Endothelial cell of umbilical vein (primary cell): ENCODE results near the gene KIAA0753. TPM values are rescaled to one million over a fixed set of nuclear protein-coding genes. Genes with fewer than 3 reads are reported as not detected.

ENCODE experiments used
- BruUV-seq: library from RNA; stranded (reverse); fragments of 400-500 nt; replicated peaks from 2 replicates; lab custom pipeline; 2021; lab: Mats Ljungman, UMichigan
- CTCF ChIA-PET: fragments of 300-600, 350-600 bp; sonication (Branson Sonifier 250); formaldehyde crosslinking; loops from one replicate; lab custom pipeline; 2021; ENCODE audit warnings: antibody characterized with exemption, inconsistent platforms; lab: Charles Lee
- POLR2A ChIA-PET: fragments of 300-600, 350-600 bp; sonication (Branson Sonifier 250); formaldehyde crosslinking; loops from one replicate; lab custom pipeline; 2021; ENCODE audit warnings: antibody characterized with exemption, inconsistent platforms; lab: Charles Lee
- DNase-seq: peaks from one replicate; pipeline ENCODE4 v3.0.0-alpha.2; 2011; ENCODE audit warnings: low read depth, low spot score
- FAIRE-seq: peaks from 2 replicates; lab custom pipeline; 2011; peaks lifted over from hg19 to GRCh38; lab: Jason Lieb, UNC
- H2AFZ ChIP-seq: 2 replicates; pipeline ENCODE4 v1.6.0; 2012; ENCODE audit warnings: low read depth, low read length, control low read depth, inconsistent platforms
- H3K27ac ChIP-seq: 2 replicates; pipeline ENCODE4 v1.5.1; 2011; ENCODE audit warnings: low read depth, mild to moderate bottlenecking, control low read depth, low read length, moderate library complexity; ENCODE audit not compliant: insufficient read depth
- H3K27me3 ChIP-seq, 2 experiments: 2 replicates each; pipeline versions ENCODE4 v1.6.0 to v1.6.1; 2011; ENCODE audit warnings: low read length in 2 of 2, mixed read lengths in 1 of 2; ENCODE audit not compliant: control insufficient read depth in 2 of 2, insufficient read depth in 2 of 2
- H3K36me3 ChIP-seq, 2 experiments: 2 replicates in 1 of 2; 3 replicates in 1 of 2; pipeline ENCODE4 v1.5.1; 2011; ENCODE audit warnings: low read length in 2 of 2, mild to moderate bottlenecking in 1 of 2, moderate library complexity in 1 of 2; ENCODE audit not compliant: control insufficient read depth in 2 of 2, insufficient read depth in 2 of 2; ENCODE audit errors: extremely low read depth in 1 of 2
- H3K4me1 ChIP-seq: 3 replicates; pipeline ENCODE4 v1.5.1; 2011; ENCODE audit warnings: mild to moderate bottlenecking, low read length; ENCODE audit not compliant: control insufficient read depth, insufficient read depth; ENCODE audit errors: extremely low read depth
- H3K4me2 ChIP-seq: 2 replicates; pipeline ENCODE4 v1.6.1; 2011; ENCODE audit warnings: low read length, control low read depth, mixed read lengths; ENCODE audit not compliant: insufficient read depth
- H3K4me3 ChIP-seq, 3 experiments: fragments of 200-600 bp in 1 of 3; sonication (generic), shearing (Covaris generic) in 1 of 3; replicated peaks in 1 of 3; 2 replicates each; pipeline ENCODE4 v1.5.1; 2011 to 2016; ENCODE audit warnings: control low read depth in 3 of 3, low read length in 3 of 3, mild to moderate bottlenecking in 2 of 3, inconsistent platforms in 1 of 3, low read depth in 1 of 3, moderate library complexity in 1 of 3; ENCODE audit not compliant: insufficient read depth in 1 of 3
- H3K79me2 ChIP-seq: 2 replicates; pipeline ENCODE4 v1.6.0; 2012; ENCODE audit warnings: low read length, inconsistent platforms; ENCODE audit not compliant: control insufficient read depth, insufficient read depth
- H3K9ac ChIP-seq: replicated peaks from 2 replicates; pipeline ENCODE3; 2011; ENCODE audit warnings: low read length, control low read depth; ENCODE audit not compliant: insufficient read depth; ENCODE audit errors: extremely low read depth
- H3K9me1 ChIP-seq: replicated peaks from 3 replicates; pipeline ENCODE4 v1.6.0; 2011; ENCODE audit warnings: mild to moderate bottlenecking, low read length; ENCODE audit not compliant: control insufficient read depth, insufficient read depth; ENCODE audit errors: extremely low read depth
- H3K9me3 ChIP-seq: replicated peaks from 2 replicates; pipeline ENCODE4 v1.5.1; 2012; ENCODE audit warnings: low read length, inconsistent platforms; ENCODE audit not compliant: control insufficient read depth, insufficient read depth
- H4K20me1 ChIP-seq: replicated peaks from 2 replicates; pipeline ENCODE3; 2011; ENCODE audit warnings: mild to moderate bottlenecking, low read length; ENCODE audit not compliant: control insufficient read depth, insufficient read depth; ENCODE audit errors: extremely low read depth
- CTCF ChIP-seq, 2 donors: IDR thresholded peaks; 1 replicate in 1 of 2; 2 replicates in 1 of 2; pipeline ENCODE4 v1.5.1; 2011; ENCODE audit warnings: low read length in 2 of 2, mild to moderate bottlenecking in 2 of 2, moderate library complexity in 2 of 2, control low read depth in 1 of 2, inconsistent platforms in 1 of 2, low read depth in 1 of 2; ENCODE audit not compliant: insufficient read depth in 1 of 2; ENCODE audit errors: extremely low read depth in 1 of 2
- EZH2 ChIP-seq: IDR thresholded peaks from 2 replicates; pipeline ENCODE4 v1.6.1; 2012; ENCODE audit warnings: borderline replicate concordance, low read depth, mild to moderate bottlenecking, moderate library complexity, low read length, inconsistent platforms; ENCODE audit not compliant: severe bottlenecking
- FOS ChIP-seq: IDR thresholded peaks from 2 replicates; pipeline ENCODE4 v1.6.1; 2011; ENCODE audit warnings: mild to moderate bottlenecking, low read length, moderate library complexity, borderline replicate concordance; ENCODE audit not compliant: insufficient read depth
- GATA2 ChIP-seq: IDR thresholded peaks from 2 replicates; pipeline ENCODE4 v1.7.0; 2011; ENCODE audit warnings: low read depth, mild to moderate bottlenecking, moderate library complexity, mixed read lengths, low read length; ENCODE audit not compliant: insufficient read length, insufficient read depth
- JUN ChIP-seq: IDR thresholded peaks from 2 replicates; pipeline ENCODE4 v1.6.1; 2011; ENCODE audit warnings: borderline replicate concordance, low read depth; ENCODE audit not compliant: insufficient read length, insufficient read depth
- MAX ChIP-seq: IDR thresholded peaks from 2 replicates; pipeline ENCODE4 v1.6.1; 2011; ENCODE audit not compliant: insufficient read depth, insufficient read length
- MYC ChIP-seq: IDR thresholded peaks from one replicate; pipeline ENCODE4 v1.6.1; 2011; ENCODE audit warnings: mild to moderate bottlenecking, low read depth, low read length
- POLR2A ChIP-seq: IDR thresholded peaks from 2 replicates; pipeline ENCODE4 v1.6.1; 2012; ENCODE audit warnings: low read depth, mild to moderate bottlenecking, control low read depth, low read length
- POLR2AphosphoS5 ChIP-seq: IDR thresholded peaks from 2 replicates; pipeline ENCODE4 v1.6.1; 2012; ENCODE audit warnings: low read depth, mild to moderate bottlenecking, control low read depth, low read length, moderate library complexity; ENCODE audit not compliant: insufficient read depth
- dilution Hi-C: fragments of 300-500 bp; cut with MboI; formaldehyde crosslinking; loops from one replicate; pipeline ENCODE4 v1.15.0; 2019; ENCODE audit warnings: low sequenced_read_pairs; ENCODE audit not compliant: extremely low pct_ligation_motif_present
- intact Hi-C: fragments of 100-400 bp; cut with micrococcal nuclease; formaldehyde crosslinking; loops from one replicate; pipeline ENCODE4 v1.10.0; 2022
- polyA plus RNA-seq, 4 experiments: library from polyadenylated mRNA; depleted of rRNA in 3 of 4; stranded (reverse) in 3 of 4; unstranded in 1 of 4; fragments of >200 nt; gene quantifications; 2 replicates each; pipeline versions ENCODE4 v1.2.1 to v1.2.3, GENCODE V29; 2011 to 2012; ENCODE audit warnings: missing spikeins in 1 of 4
- total RNA-seq: library from RNA; stranded (reverse); gene quantifications from 2 replicates; pipeline ENCODE4 v1.2.3, GENCODE V29; 2021

Gene KIAA0753
- total and polyA plus RNA-seq, 2 donors (not counting 3 experiments of a cell fraction or from before 2014, with no cell fraction given) = 5.3 to 23.9 TPM

- H3K4me2 ChIP-seq = no peak overlapping the region
- FAIRE-seq = no peak
- intact Hi-C loops = loop anchor here (5.0 kb wide), 1 partner anchor 70 kb away; no protein-coding TSS in a partner anchor
Measured at GRCh38 chr17:6577686-6578263, 62.7 kb downstream of the KIAA0753 start.

GRCh38 chr17:6576038-6576785 is 64.3 kb downstream of the KIAA0753 start:
- TF ChIP-seq FOS (no peak), JUN (no peak), CTCF (IDR thresholded peaks at IDR 0.05; ENCODE audit: extremely low read depth in 1 of 2, insufficient read depth in 1 of 2, low read depth in 1 of 2, low read length in 2 of 2) (no peak), MAX (no peak), GATA2 (no peak), POLR2A (no peak), EZH2 (no peak), POLR2AphosphoS5 (no peak), MYC (no peak)
- FAIRE-seq (no peak), DNase-seq (no peak)
- H3K27me3 ChIP-seq = no peaks in the 10 kb centered on the region
- H4K20me1 ChIP-seq = no peaks in the 10 kb centered on the region
- no peaks in the 10 kb centered on the region for H3K9me3 ChIP-seq
- dilution Hi-C loops (no loop called here), intact Hi-C loops (loop anchor here (5.0 kb wide), 1 partner anchor 69 kb away; no protein-coding TSS in a partner anchor)
- H3K4me1 ChIP-seq = peaks cover 14% of the 10 kb centered on the region
- no peaks in the 10 kb centered on the region for H3K79me2 ChIP-seq
- no peak overlapping the region for H2AFZ ChIP-seq
- no peak overlapping the region for H3K9ac ChIP-seq
- no peak overlapping the region for H3K27ac ChIP-seq
- no peak overlapping the region for H3K4me2 ChIP-seq
- BruUV-seq = no TSS peak
- POLR2A ChIA-PET = no interaction called here
- CTCF ChIA-PET = interaction anchor here (0.7 to 5.9 kb wide), 3 partner anchors 8 to 103 kb away, joined by 3 to 77 read pairs (median 3); no protein-coding TSS in a partner anchor
- no peaks in the 10 kb centered on the region for H3K9me1 ChIP-seq
- no peak overlapping the region for H3K4me3 ChIP-seq
- peaks cover 2 to 6% of the 10 kb centered on the region in 2 experiments for H3K36me3 ChIP-seq

More at GRCh38 chr17:6577686-6578263, 62.7 kb downstream of the KIAA0753 start:
- Histone ChIP-seq H3K79me2 (no peaks in the 10 kb centered on the region), H3K9me1 (no peaks in the 10 kb centered on the region), H3K27me3 (no peaks in the 10 kb centered on the region), H3K36me3 (peaks cover 2 to 6% of the 10 kb centered on the region in 2 experiments), H3K9me3 (no peaks in the 10 kb centered on the region), H2AFZ (no peak overlapping the region), H3K4me3 (no peak overlapping the region), H4K20me1 (no peaks in the 10 kb centered on the region), H3K27ac (no peak overlapping the region), H3K9ac (no peak overlapping the region), H3K4me1 (peaks cover 14% of the 10 kb centered on the region)
- dilution Hi-C loops = no loop called here
- POLR2A ChIA-PET = no interaction called here
- CTCF ChIA-PET = interaction anchor here (1.3 to 5.9 kb wide), 2 partner anchors 9 to 105 kb away, joined by 3 to 77 read pairs; no protein-coding TSS in a partner anchor
- TF ChIP-seq FOS (no peak), GATA2 (no peak), EZH2 (no peak), POLR2AphosphoS5 (no peak), JUN (no peak), MYC (no peak)
- no peak for DNase-seq
- no TSS peak for BruUV-seq
